OCI-LY7 (cell line): Measurements from ENCODE around the gene SYNRG.

ENCODE experiments used
- CTCF ChIP-seq: fragments of 200-600 bp; sonication (generic); conservative IDR thresholded peaks from 2 replicates; pipeline ENCODE4 v1.5.1; 2014; ENCODE audit warnings: mild to moderate bottlenecking, antibody characterized with exemption, low read length, moderate library complexity, mixed read lengths
- EZH2phosphoT487 ChIP-seq: fragments of 200-600 bp; sonication (generic); IDR thresholded peaks from 2 replicates; pipeline ENCODE4 v1.6.1; 2018; ENCODE audit warnings: low read depth, borderline replicate concordance, mild to moderate bottlenecking, mixed run types, antibody characterized with exemption, low read length, moderate library complexity, mixed read lengths

- no peak for TF ChIP-seq CTCF
- TF ChIP-seq EZH2phosphoT487 = no peak
These were observed 39.3 kb upstream of the SYNRG start for GRCh38 chr17:37648555-37648954.
